KOPT-K1 (cell line): ENCODE measurements around the gene FAM228A.
"Not testable (repeated sequence)": the region's sequence is repeated elsewhere in the genome, so short reads cannot be mapped to it uniquely, and the experiment has no call there.

Experiments
- H3K27ac ChIP-seq: fragments of 200-600 bp; sonication (generic); 2 replicates; pipeline ENCODE4 v1.5.1; 2016; ENCODE audit warnings: antibody characterized with exemption, mild to moderate bottlenecking, low read depth, low read length; ENCODE audit not compliant: poor library complexity, severe bottlenecking
- H3K36me3 ChIP-seq: fragments of 200-600 bp; sonication (generic); 2 replicates; pipeline ENCODE4 v1.5.1; 2017; ENCODE audit warnings: antibody characterized with exemption, mild to moderate bottlenecking, low read length, moderate library complexity; ENCODE audit not compliant: insufficient read depth
- H3K9me3 ChIP-seq: fragments of 200-600 bp; sonication (generic); 2 replicates; pipeline ENCODE4 v1.5.1; 2017; ENCODE audit warnings: antibody characterized with exemption, low read length, mild to moderate bottlenecking; ENCODE audit not compliant: insufficient read depth, poor library complexity, severe bottlenecking

FAM228A gene

DNA sequence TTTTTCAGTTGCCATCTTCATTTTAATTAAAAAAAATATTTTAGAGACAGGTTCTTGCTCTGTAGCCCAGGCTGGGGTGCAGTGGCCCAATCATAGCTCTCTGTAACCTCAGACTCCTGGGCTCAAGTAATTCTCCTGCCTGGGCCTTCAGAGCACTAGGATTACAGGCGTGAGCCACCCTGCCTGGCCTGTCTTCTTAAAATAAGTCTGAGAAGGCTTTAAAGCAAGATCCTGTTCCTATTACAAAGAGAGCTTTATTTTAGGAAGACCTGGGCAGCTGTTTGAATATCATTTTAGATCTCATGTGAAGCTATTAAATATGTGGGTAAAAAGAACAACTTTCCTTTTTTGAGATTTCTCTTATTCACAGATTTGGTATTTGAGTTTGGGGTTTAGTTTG lies 1.5 kb downstream of the FAM228A start:
- H3K36me3 ChIP-seq, result no peaks in the 10 kb centered on the region
- no peak overlapping the region for H3K27ac ChIP-seq
- H3K9me3 ChIP-seq, result no peaks in the 10 kb centered on the region

- H3K27ac ChIP-seq, result no peak overlapping the region
- no peaks in the 10 kb centered on the region for H3K9me3 ChIP-seq
These were observed 4.8 kb downstream of the FAM228A start for GRCh38 chr2:24179683-24180082.

DNA sequence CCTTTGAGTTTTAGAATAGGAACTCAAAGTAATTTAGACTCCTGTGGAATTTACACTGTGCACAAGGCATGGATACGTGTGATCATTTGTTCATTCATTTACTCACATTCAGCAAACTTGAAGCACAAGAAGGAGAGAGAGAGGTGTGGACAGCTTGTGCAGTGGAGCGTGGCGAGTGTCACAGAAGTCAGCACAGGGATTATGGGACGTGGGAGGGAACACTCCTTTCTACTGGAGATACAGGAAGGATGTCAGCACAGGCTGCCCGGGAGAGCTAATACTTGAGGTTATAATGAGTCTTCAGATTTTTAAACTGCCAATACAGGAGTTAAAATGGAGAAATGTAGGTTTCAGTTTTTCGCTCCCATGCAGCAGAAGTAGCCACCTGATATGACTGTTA lies 7.0 kb downstream of the FAM228A start:
- no peaks in the 10 kb centered on the region for H3K9me3 ChIP-seq
- H3K27ac ChIP-seq, result no peak overlapping the region
- no peaks in the 10 kb centered on the region for H3K36me3 ChIP-seq

More at GRCh38 chr2:24179683-24180082, 4.8 kb downstream of the FAM228A start:
- no peaks in the 10 kb centered on the region for H3K36me3 ChIP-seq

DNA sequence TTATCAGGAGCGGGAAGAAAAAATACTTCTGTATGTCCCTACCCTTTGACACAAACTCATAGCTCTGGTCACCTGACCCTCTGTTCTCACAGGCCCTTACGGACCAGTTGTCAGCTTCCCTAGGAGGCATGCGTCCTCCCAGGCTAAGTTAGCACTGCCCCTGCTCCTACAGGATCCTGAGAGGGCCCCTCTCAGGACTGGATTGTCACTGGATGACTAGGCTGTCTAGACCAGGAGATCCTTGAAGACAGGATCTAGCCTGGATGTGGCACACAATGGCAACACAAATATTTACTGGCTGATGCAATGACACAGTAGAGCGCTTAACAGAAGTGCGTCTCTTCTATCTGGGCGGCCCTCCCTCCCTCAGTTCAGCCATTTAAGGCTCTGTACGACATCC lies 7.7 kb downstream of the FAM228A start:
- Histone ChIP-seq H3K9me3 (no peaks in the 10 kb centered on the region), H3K27ac (no peak overlapping the region)

DNA sequence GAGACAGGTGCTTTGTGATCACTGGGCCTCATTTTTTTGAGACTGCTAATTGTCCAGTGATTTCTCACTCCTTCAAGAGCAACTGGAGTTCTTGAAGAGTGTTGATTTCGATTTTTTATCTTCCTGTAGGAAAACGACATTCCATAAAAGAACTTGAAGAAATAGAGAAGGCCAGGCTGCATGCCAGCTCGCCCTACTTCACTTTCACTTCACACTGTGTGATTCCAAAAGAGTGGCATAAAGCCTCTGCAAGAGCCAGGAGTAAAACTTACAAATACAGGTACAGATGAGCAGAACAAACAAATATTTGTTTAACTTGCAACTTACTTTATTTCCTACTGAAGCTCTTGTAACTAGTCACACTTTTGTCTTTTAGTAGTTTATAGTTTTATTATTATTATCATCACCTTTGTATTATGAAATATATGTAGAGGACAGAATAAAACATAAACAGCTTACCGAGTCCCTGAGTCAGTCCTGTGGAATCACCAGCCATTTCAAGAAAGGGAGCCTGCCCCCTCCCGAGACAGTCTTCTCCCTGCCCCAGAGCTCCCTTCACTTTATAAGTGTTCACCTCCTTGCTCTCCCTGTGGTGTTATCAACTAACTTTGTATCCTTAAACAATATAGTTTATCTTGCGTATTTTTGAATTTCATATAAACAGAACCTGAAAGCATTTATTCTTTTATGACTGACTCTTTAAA lies 8.7 kb downstream of the FAM228A start:
- H3K36me3 ChIP-seq, result no peaks in the 10 kb centered on the region
- H3K9me3 ChIP-seq, result no peaks in the 10 kb centered on the region
- no peak overlapping the region for H3K27ac ChIP-seq

More for the DNA sequence above, 7.7 kb downstream of the FAM228A start:
- no peaks in the 10 kb centered on the region for H3K36me3 ChIP-seq

DNA sequence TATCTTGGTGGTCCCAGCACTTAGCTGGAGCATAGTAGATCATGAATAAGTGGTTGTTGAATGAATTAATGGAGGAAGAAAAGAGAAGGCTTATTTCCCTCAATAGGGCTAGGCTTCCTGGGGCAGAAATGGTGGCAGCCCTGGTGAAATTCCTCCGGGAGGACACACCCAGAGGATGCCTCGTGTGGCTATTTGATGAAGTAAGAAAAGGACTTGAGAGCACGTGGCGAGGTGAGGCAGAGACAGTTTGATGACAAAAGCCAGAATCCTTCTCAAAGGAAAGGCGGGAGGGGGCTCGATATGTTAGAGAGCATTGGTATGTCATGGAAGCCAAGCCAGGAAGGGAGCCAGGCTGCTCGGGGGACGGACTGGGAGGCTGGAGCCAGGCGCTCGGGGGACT lies 14.7 kb downstream of the FAM228A start:
- no peak overlapping the region for H3K27ac ChIP-seq
- H3K36me3 ChIP-seq, result no peaks in the 10 kb centered on the region

GRCh38 chr2:24190503-24190902 lies 15.7 kb downstream of the FAM228A start:
- no peaks in the 10 kb centered on the region for H3K9me3 ChIP-seq
- no peak overlapping the region for H3K27ac ChIP-seq
- no peaks in the 10 kb centered on the region for H3K36me3 ChIP-seq

More for the DNA sequence above, 14.7 kb downstream of the FAM228A start:
- no peaks in the 10 kb centered on the region for H3K9me3 ChIP-seq

DNA sequence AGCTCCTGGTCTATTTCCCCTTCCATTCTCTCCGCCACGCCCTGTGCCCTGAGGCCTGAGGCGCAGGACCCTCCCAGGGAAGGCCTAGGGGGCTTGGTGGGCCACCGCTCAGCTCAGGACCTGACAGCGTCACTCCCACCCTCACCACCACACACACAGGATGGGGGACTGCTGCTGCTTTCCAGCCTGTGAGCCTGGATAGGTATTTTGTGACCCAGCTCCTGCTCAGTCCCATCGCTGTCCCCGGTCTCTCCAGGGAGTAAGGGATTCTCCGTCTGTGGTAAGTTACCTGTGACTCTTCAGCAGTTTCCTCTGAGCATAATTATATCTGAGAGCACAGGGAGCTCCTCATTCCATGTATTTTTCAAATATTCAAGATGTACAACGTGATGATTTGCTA lies 16.3 kb downstream of the FAM228A start:
- no peak overlapping the region for H3K27ac ChIP-seq
- no peaks in the 10 kb centered on the region for H3K36me3 ChIP-seq
- H3K9me3 ChIP-seq, result no peaks in the 10 kb centered on the region

DNA sequence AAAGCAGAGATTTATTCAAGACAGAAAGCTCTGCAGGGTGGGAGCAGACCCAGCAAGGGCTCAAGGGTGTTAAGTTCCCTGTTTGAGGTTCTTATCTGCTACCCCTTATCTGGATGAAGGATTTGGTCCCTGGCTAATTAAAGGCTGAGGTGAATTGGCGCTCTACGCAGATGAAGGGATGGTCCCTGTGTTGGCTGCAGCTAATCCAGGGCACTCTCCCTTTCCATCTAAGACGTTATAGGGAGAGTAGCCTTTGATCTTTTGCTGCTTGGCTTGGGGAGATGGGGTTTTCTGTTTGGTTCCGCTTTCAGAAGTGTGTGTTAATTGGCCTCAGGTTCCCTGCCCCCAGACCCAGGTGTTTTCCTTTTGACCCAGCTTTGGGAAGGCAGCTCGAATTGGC lies 17.0 kb downstream of the FAM228A start:
- Histone ChIP-seq H3K36me3 (no peaks in the 10 kb centered on the region), H3K9me3 (no peaks in the 10 kb centered on the region), H3K27ac (no peak overlapping the region)

GRCh38 chr2:24197213-24197612 lies 22.4 kb downstream of the FAM228A start:
- H3K36me3 ChIP-seq, H3K27ac ChIP-seq, H3K9me3 ChIP-seq: not testable (repeated sequence)

- Histone ChIP-seq H3K9me3 (no peaks in the 10 kb centered on the region), H3K36me3 (peaks cover 21% of the 10 kb centered on the region; the same call in 1 of the 2 replicates), H3K27ac (no peak overlapping the region)
These were observed 25.2 kb downstream of the FAM228A start for GRCh38 chr2:24199968-24200590.

DNA sequence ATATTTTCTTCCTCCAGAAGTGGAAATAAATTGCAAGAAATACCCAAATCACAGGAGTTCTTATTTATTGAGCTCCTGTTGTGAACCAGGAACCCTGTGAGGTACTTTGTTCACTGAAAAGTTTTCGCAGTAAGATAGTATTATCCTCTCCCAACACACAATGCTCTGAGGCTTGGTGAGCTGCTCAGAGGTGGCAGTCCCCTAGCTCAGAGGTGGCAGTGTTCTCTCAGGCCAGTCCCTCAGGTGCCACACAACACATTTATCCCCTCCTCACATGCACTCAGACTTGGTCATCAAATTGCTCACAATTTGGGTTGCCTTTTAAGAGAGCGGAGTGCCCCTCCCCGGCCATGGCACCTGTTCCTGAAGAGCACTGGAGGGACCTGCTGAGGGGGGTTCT lies 25.9 kb downstream of the FAM228A start:
- Histone ChIP-seq H3K9me3 (no peaks in the 10 kb centered on the region), H3K36me3 (peaks cover 25% of the 10 kb centered on the region; the same call in 1 of the 2 replicates), H3K27ac (no peak overlapping the region)

DNA sequence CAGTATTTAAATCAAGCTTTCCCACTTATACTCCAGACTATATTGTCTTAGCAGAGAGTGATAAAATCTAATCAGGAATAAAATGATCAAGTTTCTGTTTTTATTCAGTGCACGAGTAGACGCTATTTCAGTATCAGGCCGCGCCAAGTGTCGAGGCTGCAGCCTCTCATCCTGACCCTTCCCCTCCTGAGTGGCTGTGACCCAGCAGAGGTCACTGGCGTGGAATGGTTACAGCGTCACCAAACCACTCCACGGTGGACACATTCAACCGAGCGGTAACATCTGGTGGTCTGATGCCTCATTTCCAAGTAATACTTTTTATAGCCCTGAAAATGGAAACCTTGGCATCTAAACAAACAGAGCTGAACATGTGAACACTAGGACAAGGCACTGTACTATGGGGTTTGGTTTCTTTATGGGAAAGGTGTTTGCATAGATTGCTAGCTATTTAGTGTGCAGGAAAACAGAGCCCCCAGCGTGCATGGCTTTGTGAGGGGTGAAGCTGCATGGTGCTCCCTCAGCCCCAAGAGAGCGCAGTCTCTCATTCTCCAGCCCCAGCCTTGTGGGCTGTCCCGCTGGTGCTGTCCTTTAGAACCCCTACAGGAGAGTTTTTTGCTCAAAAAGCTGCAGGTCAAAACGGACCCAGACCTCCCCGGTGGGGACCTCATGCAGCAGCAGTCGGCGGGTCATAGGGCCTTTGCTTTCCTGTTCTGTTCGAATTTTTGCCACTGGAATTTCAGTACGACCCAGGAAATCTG lies 28.4 kb downstream of the FAM228A start:
- peaks cover 26% of the 10 kb centered on the region; the same call in 1 of the 2 replicates for H3K36me3 ChIP-seq
- H3K27ac ChIP-seq, result no peak overlapping the region

GRCh38 chr2:24203787-24204150 lies 28.9 kb downstream of the FAM228A start:
- peaks cover 32% of the 10 kb centered on the region; the same call in 1 of the 2 replicates for H3K36me3 ChIP-seq

More for the DNA sequence above, 28.4 kb downstream of the FAM228A start:
- H3K9me3 ChIP-seq, result no peaks in the 10 kb centered on the region

DNA sequence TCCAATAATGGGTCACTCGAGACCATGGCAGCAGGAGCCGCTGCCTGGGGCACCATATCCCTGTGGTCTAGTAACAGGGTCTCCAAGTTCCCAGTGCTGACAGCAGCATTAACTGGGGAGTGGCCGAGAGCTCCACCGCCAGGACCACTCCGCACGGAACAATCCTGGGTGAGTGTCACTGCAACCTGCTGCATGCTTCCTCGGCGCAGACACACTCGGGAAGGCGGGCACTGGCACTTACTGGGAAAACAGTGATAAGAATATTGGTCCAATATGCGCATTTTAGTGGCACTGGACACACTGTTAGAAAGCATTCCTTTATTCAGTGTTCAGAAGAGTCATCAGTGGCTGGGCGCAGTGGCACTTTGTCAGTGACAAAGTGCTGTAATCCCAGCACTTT lies 29.7 kb downstream of the FAM228A start:
- no peaks in the 10 kb centered on the region for H3K9me3 ChIP-seq
- no peak overlapping the region for H3K27ac ChIP-seq
- peaks cover 39% of the 10 kb centered on the region for H3K36me3 ChIP-seq

More at GRCh38 chr2:24203787-24204150, 28.9 kb downstream of the FAM228A start:
- Histone ChIP-seq H3K9me3 (no peaks in the 10 kb centered on the region), H3K27ac (no peak overlapping the region)
